GM12878 (cell line): ENCODE data around the gene CHL1. TPM values are rescaled to one million over a fixed set of nuclear protein-coding genes. Genes with fewer than 3 reads are reported as not detected.
A peak's percentile ranks its signal among the peaks of the same experiment; 100 is the strongest.

ENCODE experiments used
- BHLHE40 ChIP-seq, 2 experiments: fragments of 450-650 bp in 1 of 2; IDR thresholded peaks; 2 replicates each; pipeline ENCODE4 v1.6.1; 2011 to 2017; ENCODE audit warnings: low read depth in 2 of 2, borderline replicate concordance in 1 of 2, improper control_type of control experiment in 1 of 2, low read length in 1 of 2, mild to moderate bottlenecking in 1 of 2
- CBFB ChIP-seq: IDR thresholded peaks from 2 replicates; pipeline ENCODE4 v1.6.1; 2016; ENCODE audit warnings: antibody characterized with exemption, low read depth
- CBX5 ChIP-seq: sonication (generic); IDR thresholded peaks from 2 replicates; pipeline ENCODE4 v1.6.1; 2016; ENCODE audit warnings: low read depth, moderate library complexity, mild to moderate bottlenecking, inconsistent platforms
- CREB1 ChIP-seq: IDR thresholded peaks from 2 replicates; pipeline ENCODE4 v1.6.1; 2012; ENCODE audit warnings: low read depth, mild to moderate bottlenecking, inconsistent platforms
- ETV6 ChIP-seq, 2 experiments: fragments of 450-650 bp in 1 of 2; IDR thresholded peaks in 1 of 2; conservative IDR thresholded peaks in 1 of 2; 2 replicates each; pipeline ENCODE4 v1.6.1; 2014; ENCODE audit warnings: antibody characterized with exemption in 1 of 2, borderline replicate concordance in 1 of 2, low read depth in 1 of 2, mild to moderate bottlenecking in 1 of 2, moderate library complexity in 1 of 2
- HCFC1 ChIP-seq: fragments of 150-350 bp; IDR thresholded peaks from 2 replicates; pipeline ENCODE4 v1.6.1; 2014; ENCODE audit warnings: low read length
- NFXL1 ChIP-seq: fragments of 450-650 bp; IDR thresholded peaks from 2 replicates; pipeline ENCODE4 v1.6.1; 2017; ENCODE audit warnings: antibody characterized with exemption, mild to moderate bottlenecking, borderline replicate concordance
- NRF1 ChIP-seq: conservative IDR thresholded peaks from 2 replicates; pipeline ENCODE4 v1.6.1; 2011; ENCODE audit warnings: mild to moderate bottlenecking, low read depth, low read length, improper control_type of control experiment
- POLR2AphosphoS2 ChIP-seq: IDR thresholded peaks from 2 replicates; pipeline ENCODE4 v1.6.1; 2011; ENCODE audit warnings: low read depth, mild to moderate bottlenecking, low read length, improper control_type of control experiment, moderate library complexity
- RUNX3 ChIP-seq: IDR thresholded peaks from 2 replicates; pipeline ENCODE4 v1.6.1; 2012; ENCODE audit warnings: low read length, inconsistent platforms
- SIN3A ChIP-seq: IDR thresholded peaks from 2 replicates; pipeline ENCODE4 v1.6.1; 2012; ENCODE audit warnings: low read depth, low read length, improper control_type of control experiment
- SP1 ChIP-seq: IDR thresholded peaks from one replicate; pipeline ENCODE4 v1.6.1; 2011; ENCODE audit warnings: low read depth, low read length
- SUZ12 ChIP-seq: fragments of 200-600 bp; sonication (generic); IDR thresholded peaks from one replicate; pipeline ENCODE4 v1.6.1; 2018; ENCODE audit warnings: antibody characterized with exemption, mild to moderate bottlenecking; ENCODE audit not compliant: unreplicated experiment
- WRNIP1 ChIP-seq: IDR thresholded peaks from 2 replicates; pipeline ENCODE4 v1.6.1; 2011; ENCODE audit warnings: low read depth, low read length, improper control_type of control experiment, borderline replicate concordance
- ZBTB11 ChIP-seq: fragments of 450-650 bp; formaldehyde crosslinking; IDR thresholded peaks from 2 replicates; pipeline ENCODE4 v1.5.0; 2022; ENCODE audit warnings: mild to moderate bottlenecking, missing genetic modification characterization
- ZBTB33 ChIP-seq: fragments of 450-650 bp; IDR thresholded peaks from 2 replicates; pipeline ENCODE4 v1.6.1; 2017; ENCODE audit warnings: mild to moderate bottlenecking
- ZNF217 ChIP-seq: fragments of 450-650 bp; IDR thresholded peaks from 2 replicates; pipeline ENCODE4 v1.6.1; 2017; ENCODE audit warnings: antibody characterized with exemption, mild to moderate bottlenecking
- polyA plus RNA-seq, 11 experiments: library from polyadenylated mRNA; depleted of rRNA in 4 of 11; unstranded in 6 of 11; stranded (reverse) in 5 of 11; fragments of >200 nt; fragmentation: Nextera tagmentation in 4 of 11; fragmentation: Illumina TruSeq in 1 of 11; extraction: Ambion mirVana in 4 of 11; extraction: Trizol in 1 of 11; gene quantifications; 1 replicate in 1 of 11; 2 replicates in 10 of 11; pipeline versions ENCODE4 v1.2.1 to v1.2.3, GENCODE V29; 2011 to 2016; ENCODE audit warnings: inconsistent platforms in 2 of 11, missing spikeins in 2 of 11, low read depth in 1 of 11
- total RNA-seq, 4 experiments: library from RNA; depleted of rRNA in 3 of 4; stranded (reverse); fragments of >200 nt in 3 of 4; fragmentation: Illumina TruSeq in 1 of 4; extraction: Trizol in 1 of 4; gene quantifications; 2 replicates each; pipeline versions ENCODE4 v1.2.1 to v1.2.3, GENCODE V29; 2013 to 2021

Gene CHL1
- total and polyA plus RNA-seq, 10 of the 15 experiments (the other 5 are each of a cell fraction or from before 2014, with no cell fraction given), result 0.71 to 30.4 (median 1.8) TPM

GRCh38 chr3:277873-278272 is 81.3 kb downstream of the CHL1 start (continued):
- peak in 1 of 2 experiments; percentile 6; a peak in 1 of 4 replicates for TF ChIP-seq ETV6 (conservative IDR thresholded peaks at IDR 0.05 in 1 of 2, IDR thresholded peaks at IDR 0.05 in 1 of 2; ENCODE audit: borderline replicate concordance in 1 of 2, low read depth in 1 of 2)
- TF ChIP-seq BHLHE40 (IDR thresholded peaks at IDR 0.05; ENCODE audit: borderline replicate concordance in 1 of 2, low read depth in 2 of 2, low read length in 1 of 2), result peak in 1 of 2 experiments; percentile 63; a peak in 2 of 4 replicates
- no peak for TF ChIP-seq CREB1
- TF ChIP-seq NRF1, result no peak
- TF ChIP-seq WRNIP1, result no peak
- no peak for TF ChIP-seq CBX5
- no peak for TF ChIP-seq ZNF217
- no peak for TF ChIP-seq RUNX3
- TF ChIP-seq NFXL1, result no peak
- no peak for TF ChIP-seq SUZ12
- no peak for TF ChIP-seq SIN3A
- TF ChIP-seq POLR2AphosphoS2, result no peak
- no peak for TF ChIP-seq ZBTB33
- no peak for TF ChIP-seq HCFC1
- no peak for TF ChIP-seq CBFB
- no peak for TF ChIP-seq SP1
- no peak for TF ChIP-seq ZBTB11 (CRISPR knock-in tag)
